OCI-LY1 (cell line): ENCODE measurements around the gene F2RL2.

Experiments
- H2AFZ ChIP-seq: fragments of 200-600 bp; sonication (generic), shearing (Covaris generic); 2 replicates; pipeline ENCODE4 v1.6.0; 2014; ENCODE audit warnings: antibody characterized with exemption, mild to moderate bottlenecking, low read length
- H3F3A ChIP-seq: fragments of 200-600 bp; sonication (generic), shearing (Covaris generic); 2 replicates; pipeline ENCODE4 v1.6.0; 2014; ENCODE audit warnings: mild to moderate bottlenecking, antibody characterized with exemption, low read length, moderate library complexity; ENCODE audit not compliant: insufficient read depth
- H3K27ac ChIP-seq: fragments of 200-600 bp; sonication (generic); 2 replicates; pipeline ENCODE4 v1.5.1; 2014; ENCODE audit warnings: low read length, mixed run types, mild to moderate bottlenecking, low read depth; ENCODE audit not compliant: poor library complexity, severe bottlenecking
- H3K27me3 ChIP-seq: fragments of 200-600 bp; sonication (generic); 2 replicates; pipeline ENCODE4 v1.6.0; 2014; ENCODE audit warnings: antibody characterized with exemption, mild to moderate bottlenecking, low read length, moderate library complexity; ENCODE audit not compliant: insufficient read depth
- H3K36me3 ChIP-seq: fragments of 200-600 bp; sonication (generic); 2 replicates; pipeline ENCODE4 v1.6.1; 2014; ENCODE audit warnings: mild to moderate bottlenecking, antibody characterized with exemption, low read length, moderate library complexity, mixed read lengths; ENCODE audit not compliant: insufficient read depth
- H3K4me1 ChIP-seq: fragments of 200-600 bp; sonication (generic); 2 replicates; pipeline ENCODE4 v1.5.1; 2014; ENCODE audit warnings: mild to moderate bottlenecking, low read length, moderate library complexity; ENCODE audit not compliant: insufficient read depth, severe bottlenecking
- H3K4me2 ChIP-seq: fragments of 200-600 bp; sonication (generic), shearing (Covaris generic); 2 replicates; pipeline ENCODE4 v1.6.1; 2014; ENCODE audit warnings: low read length
- H3K4me3 ChIP-seq: fragments of 200-600 bp; sonication (generic); 2 replicates; pipeline ENCODE4 v1.5.1; 2014; ENCODE audit warnings: low read length, low read depth, mild to moderate bottlenecking, mixed read lengths; ENCODE audit not compliant: poor library complexity, severe bottlenecking
- H3K79me2 ChIP-seq: fragments of 200-600 bp; shearing (Covaris generic); 2 replicates; pipeline ENCODE4 v1.6.1; 2016; ENCODE audit warnings: mixed run types, low read length, mixed read lengths; ENCODE audit not compliant: insufficient read depth
- H3K9ac ChIP-seq: fragments of 200-600 bp; sonication (generic), shearing (Covaris generic); 2 replicates; pipeline ENCODE4 v1.6.1; 2014; ENCODE audit warnings: mild to moderate bottlenecking, low read length, mixed read lengths
- H3K9me2 ChIP-seq: fragments of 200-600 bp; sonication (generic), shearing (Covaris generic); 2 replicates; pipeline ENCODE4 v1.6.1; 2014; ENCODE audit warnings: low read depth, mild to moderate bottlenecking, low read length, mixed read lengths
- H3K9me3 ChIP-seq: fragments of 200-600 bp; shearing (Covaris generic); 2 replicates; pipeline ENCODE4 v1.6.1; 2014; ENCODE audit warnings: low read length, mixed read lengths
- H4K20me1 ChIP-seq: fragments of 200-600 bp; sonication (generic), shearing (Covaris generic); 2 replicates; pipeline ENCODE4 v1.6.0; 2016; ENCODE audit warnings: mild to moderate bottlenecking, low read length; ENCODE audit not compliant: insufficient read depth
- EZH2 ChIP-seq: fragments of 200-600 bp; sonication (generic), shearing (Covaris generic); IDR thresholded peaks from 2 replicates; pipeline ENCODE4 v1.8.0; 2017; ENCODE audit warnings: borderline replicate concordance, mixed run types, mild to moderate bottlenecking, antibody characterized with exemption, low read length, moderate library complexity, mixed read lengths
- TF ChIP-seq, protein P1 (sequence below): fragments of 200-600 bp; sonication (generic), shearing (Covaris generic); IDR thresholded peaks from 2 replicates; pipeline ENCODE4 v1.5.1; 2017; ENCODE audit warnings: mild to moderate bottlenecking, antibody characterized with exemption, low read length, moderate library complexity, mixed read lengths

F2RL2 gene

DNA sequence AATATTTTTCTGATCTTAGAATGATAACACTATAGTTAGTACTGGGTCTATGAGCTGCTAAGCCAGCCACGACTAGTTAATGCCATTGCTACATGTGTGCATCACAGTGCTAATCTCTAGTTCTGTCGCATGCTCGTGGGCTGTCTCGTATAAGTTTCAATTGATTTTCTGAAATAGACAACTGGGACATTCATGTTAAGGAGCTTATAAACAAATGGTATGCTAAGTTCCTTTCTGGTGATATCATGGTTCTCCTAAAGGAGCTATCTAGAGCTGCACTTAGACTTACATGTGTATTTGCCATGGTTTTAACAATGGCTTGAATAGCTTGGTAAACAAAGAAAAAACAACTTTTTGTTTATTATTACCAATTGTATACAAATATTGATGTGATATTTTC lies 46.2 kb downstream of the F2RL2 start:
- Histone ChIP-seq H3K4me3 (no peak overlapping the region), H2AFZ (no peak overlapping the region), H3K4me1 (no peaks in the 10 kb centered on the region), H3K27me3 (no peaks in the 10 kb centered on the region), H3K9me2 (no peaks in the 10 kb centered on the region), H3K79me2 (no peaks in the 10 kb centered on the region), H4K20me1 (no peaks in the 10 kb centered on the region), H3K27ac (no peak overlapping the region), H3K4me2 (no peak overlapping the region), H3F3A (no peaks in the 10 kb centered on the region), H3K36me3 (no peaks in the 10 kb centered on the region), H3K9ac (no peak overlapping the region), H3K9me3 (no peaks in the 10 kb centered on the region)
- no peak for TF ChIP-seq EZH2
- TF ChIP-seq, protein P1, sequence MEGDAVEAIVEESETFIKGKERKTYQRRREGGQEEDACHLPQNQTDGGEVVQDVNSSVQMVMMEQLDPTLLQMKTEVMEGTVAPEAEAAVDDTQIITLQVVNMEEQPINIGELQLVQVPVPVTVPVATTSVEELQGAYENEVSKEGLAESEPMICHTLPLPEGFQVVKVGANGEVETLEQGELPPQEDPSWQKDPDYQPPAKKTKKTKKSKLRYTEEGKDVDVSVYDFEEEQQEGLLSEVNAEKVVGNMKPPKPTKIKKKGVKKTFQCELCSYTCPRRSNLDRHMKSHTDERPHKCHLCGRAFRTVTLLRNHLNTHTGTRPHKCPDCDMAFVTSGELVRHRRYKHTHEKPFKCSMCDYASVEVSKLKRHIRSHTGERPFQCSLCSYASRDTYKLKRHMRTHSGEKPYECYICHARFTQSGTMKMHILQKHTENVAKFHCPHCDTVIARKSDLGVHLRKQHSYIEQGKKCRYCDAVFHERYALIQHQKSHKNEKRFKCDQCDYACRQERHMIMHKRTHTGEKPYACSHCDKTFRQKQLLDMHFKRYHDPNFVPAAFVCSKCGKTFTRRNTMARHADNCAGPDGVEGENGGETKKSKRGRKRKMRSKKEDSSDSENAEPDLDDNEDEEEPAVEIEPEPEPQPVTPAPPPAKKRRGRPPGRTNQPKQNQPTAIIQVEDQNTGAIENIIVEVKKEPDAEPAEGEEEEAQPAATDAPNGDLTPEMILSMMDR = no peak

DNA sequence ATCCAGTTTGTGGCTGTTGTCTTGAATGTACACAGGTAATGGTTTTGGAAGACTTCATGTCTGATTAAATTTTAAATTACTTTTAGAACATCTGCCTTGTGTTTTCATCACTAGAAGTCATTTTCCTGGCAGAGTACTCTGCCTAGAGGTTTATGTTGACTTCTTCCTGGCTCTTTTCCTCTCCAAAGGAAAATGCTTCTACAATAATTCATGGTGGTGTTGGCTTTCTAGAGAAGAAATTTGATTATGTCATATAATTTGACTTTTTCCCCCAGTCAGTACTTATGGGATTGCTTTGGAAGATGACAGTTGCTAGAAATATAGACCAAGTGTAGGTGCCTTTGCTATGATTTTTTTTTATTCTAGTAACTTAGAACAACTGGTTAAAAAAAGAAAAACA lies 46.8 kb downstream of the F2RL2 start:
- H3K27me3 ChIP-seq = no peaks in the 10 kb centered on the region
- no peak overlapping the region for H3K9ac ChIP-seq
- no peaks in the 10 kb centered on the region for H4K20me1 ChIP-seq
- no peaks in the 10 kb centered on the region for H3K4me1 ChIP-seq
- TF ChIP-seq EZH2 = no peak
- TF ChIP-seq, protein P1 = no peak
- H3K9me2 ChIP-seq = no peaks in the 10 kb centered on the region
- H2AFZ ChIP-seq = no peak overlapping the region
- no peaks in the 10 kb centered on the region for H3F3A ChIP-seq
- no peaks in the 10 kb centered on the region for H3K79me2 ChIP-seq
- no peak overlapping the region for H3K27ac ChIP-seq
- H3K4me2 ChIP-seq = no peak overlapping the region
- no peaks in the 10 kb centered on the region for H3K36me3 ChIP-seq
- H3K4me3 ChIP-seq = no peak overlapping the region
- no peaks in the 10 kb centered on the region for H3K9me3 ChIP-seq

DNA sequence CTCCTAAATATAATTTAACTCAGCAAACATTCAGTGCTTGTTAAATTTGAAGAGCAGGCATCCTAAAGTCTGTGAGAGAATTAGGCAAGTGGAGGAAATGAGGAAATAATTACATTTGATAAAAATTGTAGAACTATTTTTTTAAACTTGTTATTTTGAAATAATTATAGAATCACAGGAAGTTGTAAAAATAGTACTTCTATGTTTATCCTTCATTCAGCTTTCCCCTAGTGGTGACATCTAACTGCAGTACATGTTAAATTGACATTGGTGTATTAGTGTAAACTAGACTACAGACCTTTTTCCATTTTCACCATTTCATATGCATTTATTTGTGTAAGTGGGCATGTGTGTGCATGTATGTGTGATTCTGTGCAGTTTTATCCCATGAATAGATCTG lies 51.6 kb downstream of the F2RL2 start:
- Histone ChIP-seq H4K20me1 (no peaks in the 10 kb centered on the region), H3K9me2 (no peaks in the 10 kb centered on the region), H3K4me1 (no peaks in the 10 kb centered on the region), H3K4me3 (no peak overlapping the region), H3K79me2 (no peaks in the 10 kb centered on the region), H3K4me2 (no peak overlapping the region), H3K9me3 (no peaks in the 10 kb centered on the region), H3K36me3 (no peaks in the 10 kb centered on the region), H3K9ac (no peak overlapping the region), H3F3A (no peaks in the 10 kb centered on the region), H2AFZ (no peak overlapping the region), H3K27ac (no peak overlapping the region), H3K27me3 (no peaks in the 10 kb centered on the region)
- no peak for TF ChIP-seq EZH2
- TF ChIP-seq, protein P1 = no peak; the same call in 1 of the 2 replicates
